HepG2 (cell line): ENCODE results near the gene TENM3. TPM values are rescaled to one million over a fixed set of nuclear protein-coding genes. Genes with fewer than 3 reads are reported as not detected.

Experiments
- ATAC-seq: fragments of 200-7000 bp; cut with Tn5 transposase; 3 replicates; pipeline ENCODE4 v1.9.1; 2020; ENCODE audit warnings: mild to moderate bottlenecking, moderate library complexity
- BruUV-seq: library from RNA; stranded (reverse); fragments of 400-500 nt; replicated peaks from 2 replicates; lab custom pipeline; 2021; lab: Mats Ljungman, UMichigan
- CTCF ChIA-PET: fragments of 300-600 bp; formaldehyde crosslinking; extraction: SDS; loops from one replicate; lab custom pipeline; 2021; ENCODE audit warnings: low total read pairs, inconsistent platforms, low intra/inter-chr PET ratio; lab: Yijun Ruan, JAX
- POLR2A ChIA-PET: fragments of 350-600 bp; sonication (Branson Sonifier 250); formaldehyde crosslinking; loops from one replicate; lab custom pipeline; 2020; ENCODE audit warnings: antibody characterized with exemption, inconsistent platforms; lab: Yijun Ruan, JAX
- DNase-seq: peaks from one replicate; pipeline ENCODE4 v3.0.0-alpha.2; 2015; ENCODE audit warnings: low spot score
- FAIRE-seq: peaks from 3 replicates; lab custom pipeline; 2011; peaks lifted over from hg19 to GRCh38; lab: Jason Lieb, UNC
- H2AFZ ChIP-seq: one replicate; pipeline ENCODE4 v1.6.1; 2011; ENCODE audit warnings: low read length, inconsistent platforms
- H3K27ac ChIP-seq: fragments of 300-600 bp; 3 replicates; pipeline ENCODE4 v1.8.0; 2011; ENCODE audit warnings: mixed run types, mild to moderate bottlenecking, mixed read lengths, low read length, inconsistent platforms; ENCODE audit not compliant: insufficient read depth; ENCODE audit errors: extremely low read length
- H3K27me3 ChIP-seq, 2 experiments: fragments of 200-600 bp in 1 of 2; 2 replicates in 1 of 2; 3 replicates in 1 of 2; pipeline versions ENCODE4 v1.6.0 to v1.8.0; 2011; ENCODE audit warnings: low read length in 2 of 2, mild to moderate bottlenecking in 2 of 2, moderate library complexity in 2 of 2, inconsistent platforms in 1 of 2; ENCODE audit not compliant: insufficient read depth in 2 of 2, control insufficient read depth in 1 of 2
- H3K36me3 ChIP-seq, 2 experiments: fragments of 200-600 bp in 1 of 2; replicated peaks in 1 of 2; 2 replicates in 1 of 2; 3 replicates in 1 of 2; pipeline versions ENCODE4 v1.5.1 to v1.8.0; 2011; ENCODE audit warnings: low read length in 2 of 2, inconsistent platforms in 1 of 2; ENCODE audit not compliant: insufficient read depth in 2 of 2, control insufficient read depth in 1 of 2
- H3K4me1 ChIP-seq: 2 replicates; pipeline ENCODE4 v1.5.1; 2012; ENCODE audit warnings: low read length, inconsistent platforms; ENCODE audit not compliant: insufficient read depth
- H3K4me2 ChIP-seq: 2 replicates; pipeline ENCODE4 v1.6.0; 2011; ENCODE audit warnings: low read depth, low read length, inconsistent platforms
- H3K4me3 ChIP-seq, 3 experiments: fragments of 200-600 bp in 1 of 3; sonication (generic), shearing (Covaris generic) in 1 of 3; replicated peaks in 1 of 3; 2 replicates each; pipeline ENCODE4 v1.5.1; 2011 to 2016; ENCODE audit warnings: low read length in 3 of 3, inconsistent platforms in 2 of 3, low read depth in 2 of 3, mild to moderate bottlenecking in 2 of 3, control low read depth in 1 of 3, mixed read lengths in 1 of 3; ENCODE audit not compliant: insufficient read depth in 1 of 3
- H3K79me2 ChIP-seq: one replicate; pipeline ENCODE4 v1.6.1; 2011; ENCODE audit warnings: low read length, inconsistent platforms; ENCODE audit not compliant: insufficient read depth
- H3K9ac ChIP-seq: 2 replicates; pipeline ENCODE4 v1.6.0; 2011; ENCODE audit warnings: mild to moderate bottlenecking, low read depth, low read length, inconsistent platforms; ENCODE audit not compliant: insufficient read depth
- H3K9me3 ChIP-seq: 2 replicates; pipeline ENCODE4 v1.5.1; 2012; ENCODE audit warnings: mild to moderate bottlenecking, low read length
- H4K20me1 ChIP-seq: 2 replicates; pipeline ENCODE4 v1.6.0; 2011; ENCODE audit warnings: inconsistent platforms, mild to moderate bottlenecking, low read length, moderate library complexity; ENCODE audit not compliant: insufficient read depth
- ATF5 ChIP-seq: sonication (generic); formaldehyde crosslinking; IDR thresholded peaks from 2 replicates; pipeline ENCODE4 v1.4.0; 2020; ENCODE audit warnings: mild to moderate bottlenecking, low read depth, missing genetic modification reagents
- ELF3 ChIP-seq: IDR thresholded peaks from 2 replicates; pipeline ENCODE4 v1.6.1; 2016; ENCODE audit warnings: missing genetic modification reagents, missing compliant biosample characterization
- HMG20A ChIP-seq: IDR thresholded peaks from 2 replicates; pipeline ENCODE4 v1.6.1; 2016; ENCODE audit warnings: borderline replicate concordance
- KLF11 ChIP-seq: IDR thresholded peaks from 2 replicates; pipeline ENCODE4 v1.6.1; 2016; ENCODE audit warnings: missing compliant biosample characterization
- MAZ ChIP-seq, 2 experiments: sonication (generic) in 1 of 2; formaldehyde crosslinking in 1 of 2; IDR thresholded peaks; 2 replicates each; pipeline versions ENCODE4 v1.5.0 to v1.6.1; 2012 to 2020; ENCODE audit warnings: low read depth in 2 of 2, mild to moderate bottlenecking in 2 of 2, borderline replicate concordance in 1 of 2, improper control_type of control experiment in 1 of 2, low read length in 1 of 2, missing genetic modification reagents in 1 of 2, moderate library complexity in 1 of 2
- MTA1 ChIP-seq: sonication (generic); formaldehyde crosslinking; IDR thresholded peaks from 2 replicates; pipeline ENCODE4 v1.4.0; 2020; ENCODE audit warnings: missing genetic modification reagents, mild to moderate bottlenecking, borderline replicate concordance
- RAD51 ChIP-seq: fragments of 450-650 bp; IDR thresholded peaks from 2 replicates; pipeline ENCODE4 v1.6.1; 2016; ENCODE audit warnings: borderline replicate concordance
- TOE1 ChIP-seq: sonication (generic); formaldehyde crosslinking; IDR thresholded peaks from 2 replicates; pipeline ENCODE4 v1.4.0; 2020; ENCODE audit warnings: mild to moderate bottlenecking, missing genetic modification reagents
- ZBTB40 ChIP-seq, 2 experiments: fragments of 450-650 bp in 1 of 2; sonication (generic) in 1 of 2; formaldehyde crosslinking in 1 of 2; IDR thresholded peaks; 2 replicates each; pipeline versions ENCODE4 v1.6.1 to v1.8.0; 2016 to 2022; ENCODE audit warnings: antibody characterized with exemption in 1 of 2, mild to moderate bottlenecking in 1 of 2, missing genetic modification reagents in 1 of 2
- ZNF276 ChIP-seq: sonication (generic); formaldehyde crosslinking; IDR thresholded peaks from 2 replicates; pipeline ENCODE4 v1.4.0; 2020; ENCODE audit warnings: mild to moderate bottlenecking, low read depth, missing genetic modification reagents
- ZNF329 ChIP-seq: sonication (generic); formaldehyde crosslinking; IDR thresholded peaks from 2 replicates; pipeline ENCODE4 v1.9.0; 2021; ENCODE audit warnings: low read depth, mild to moderate bottlenecking, missing genetic modification reagents
- ZNF597 ChIP-seq: sonication (generic); formaldehyde crosslinking; IDR thresholded peaks from 2 replicates; pipeline ENCODE4 v1.5.0; 2020; ENCODE audit warnings: missing genetic modification reagents
- WGBS: methylation state at CpG from one replicate; pipeline ENCODE4 v1.1.6; 2017; ENCODE audit warnings: low lambda C conversion rate; 5-methylcytosine and 5-hydroxymethylcytosine counted together
- in situ Hi-C: cut with HindIII; loops from 2 replicates; pipeline ENCODE4 v1.10.0; 2017; ENCODE audit warnings: low pct_unique_long_range_greater_than_20kb; ENCODE audit not compliant: extremely low pct_ligation_motif_present
- intact Hi-C: fragments of 100-400 bp; cut with micrococcal nuclease; formaldehyde crosslinking; loops from one replicate; pipeline ENCODE4 v1.10.0; 2022; ENCODE audit not compliant: unreplicated experiment
- polyA plus RNA-seq, 8 experiments: library from polyadenylated mRNA; depleted of rRNA in 3 of 8; stranded (reverse) in 7 of 8; unstranded in 1 of 8; fragments of >200 nt; fragmentation: Illumina TruSeq in 4 of 8; extraction: Trizol in 4 of 8; gene quantifications; 2 replicates each; pipeline versions ENCODE4 v1.2.1 to v1.2.3, GENCODE V29; 2011 to 2016; ENCODE audit warnings: low read depth in 4 of 8, missing spikeins in 1 of 8, mixed read lengths in 1 of 8; ENCODE audit not compliant: insufficient read depth in 1 of 8
- total RNA-seq, 5 experiments: library from RNA; depleted of rRNA; stranded (reverse); fragments of >200 nt; fragmentation: Illumina TruSeq; extraction: Trizol; gene quantifications; 2 replicates each; pipeline ENCODE4 v1.2.3, GENCODE V29; 2016; ENCODE audit warnings: low read depth in 1 of 5

The TENM3 gene
- total and polyA plus RNA-seq, 2 of the 13 experiments (the other 11 are each of a cell fraction or from before 2014, with no cell fraction given): 0.04 TPM; not detected in 1

- Histone ChIP-seq H3K79me2 (no peaks in the 10 kb centered on the region), H3K4me1 (no peaks in the 10 kb centered on the region), H3K4me2 (no peak overlapping the region), H3K27ac (no peak overlapping the region), H4K20me1 (no peaks in the 10 kb centered on the region), H3K27me3 (no peaks in the 10 kb centered on the region), H3K9me3 (peaks cover 5% of the 10 kb centered on the region; the same call in 1 of the 2 replicates), H2AFZ (no peak overlapping the region), H3K4me3 (no peak overlapping the region), H3K36me3 (no peaks in the 10 kb centered on the region), H3K9ac (no peak overlapping the region)
- DNase-seq (no peak), ATAC-seq (no peak), FAIRE-seq (no peak)
- WGBS: 27% methylated on average over 5 of the region's 5 CpGs
- in situ Hi-C loops: no loop called here
- ChIA-PET CTCF (no interaction called here), POLR2A (no interaction called here)
- BruUV-seq: no TSS peak
- intact Hi-C loops: no loop called here
- TF ChIP-seq MAZ (IDR thresholded peaks at IDR 0.05; ENCODE audit: borderline replicate concordance, low read depth, low read length) (no peak), MAZ (CRISPR knock-in tag; IDR thresholded peaks at IDR 0.05; ENCODE audit: low read depth) (no peak), TOE1 (no peak), HMG20A (no peak), MTA1 (CRISPR knock-in tag) (no peak), ELF3 (CRISPR knock-in tag) (no peak), RAD51 (no peak), ZNF597 (no peak), ZNF329 (CRISPR knock-in tag) (no peak), KLF11 (CRISPR knock-in tag) (no peak), ATF5 (CRISPR knock-in tag) (no peak), ZNF276 (CRISPR knock-in tag) (no peak), ZBTB40 (IDR thresholded peaks at IDR 0.05) (no peak), ZBTB40 (CRISPR knock-in tag; IDR thresholded peaks at IDR 0.05) (no peak)
These were observed 498.7 kb downstream of the TENM3 start for GRCh38 chr4:182741914-182742313.
